ENCODE measurements around the gene PSMB5. TPM values are rescaled to one million over a fixed set of nuclear protein-coding genes. Genes with fewer than 3 reads are reported as not detected.

Gene PSMB5
- total and polyA plus RNA-seq, 2 of the 13 experiments (the other 11 are each of a cell fraction or from before 2014, with no cell fraction given): 705 to 871 TPM

GRCh38 chr14:22986508-22987054 is 48.1 kb downstream of the PSMB5 start (continued):
- TF ChIP-seq CEBPB (IDR thresholded peaks at IDR 0.05; ENCODE audit: borderline replicate concordance, low read depth, low read length) (no peak), BORCS8-MEF2B (CRISPR knock-in tag; IDR thresholded peaks at IDR 0.05) (no peak), ZSCAN25 (CRISPR knock-in tag; IDR thresholded peaks at IDR 0.05) (peak; percentile 52; the same call in 1 of the 2 replicates), RBM22 (optimal IDR thresholded peaks at IDR 0.05; ENCODE audit: low read length) (peak; percentile 54), NFATC3 (CRISPR knock-in tag; IDR thresholded peaks at IDR 0.05) (0 out of 2 replicates have a peak, but pooled peaks have one; percentile 17), ZNF850 (CRISPR knock-in tag; conservative IDR thresholded peaks at IDR 0.05) (no peak), ZNF12 (CRISPR knock-in tag; IDR thresholded peaks at IDR 0.05) (0 out of 2 replicates have a peak, but pooled peaks have one; percentile 4), ZBTB3 (CRISPR knock-in tag; IDR thresholded peaks at IDR 0.05; ENCODE audit: borderline replicate concordance, low read depth) (no peak), KDM5B (CRISPR knock-in tag; IDR thresholded peaks at IDR 0.05; ENCODE audit: borderline replicate concordance) (no peak), MEIS1 (CRISPR knock-in tag; IDR thresholded peaks at IDR 0.05; ENCODE audit: borderline replicate concordance) (no peak), ZNF615 (CRISPR knock-in tag; IDR thresholded peaks at IDR 0.05; ENCODE audit: borderline replicate concordance) (no peak), ZEB1 (IDR thresholded peaks at IDR 0.05; ENCODE audit: insufficient replicate concordance, low read depth) (no peak), BCL3 (CRISPR knock-in tag; IDR thresholded peaks at IDR 0.05) (0 out of 2 replicates have a peak, but pooled peaks have one; percentile 76), PAX8 (CRISPR knock-in tag; IDR thresholded peaks at IDR 0.05; ENCODE audit: borderline replicate concordance) (no peak), ZNF367 (CRISPR knock-in tag; IDR thresholded peaks at IDR 0.05; ENCODE audit: borderline replicate concordance) (no peak), NR3C1 (CRISPR knock-in tag; IDR thresholded peaks at IDR 0.05) (no peak), ZNF33B (CRISPR knock-in tag; IDR thresholded peaks at IDR 0.05) (no peak), RAD21 (CRISPR knock-in tag; IDR thresholded peaks at IDR 0.05) (peak; percentile 96), ETV5 (CRISPR knock-in tag; IDR thresholded peaks at IDR 0.05; ENCODE audit: borderline replicate concordance) (peak; percentile 13; the same call in 1 of the 2 replicates), CBX5 (CRISPR knock-in tag; IDR thresholded peaks at IDR 0.05; ENCODE audit: borderline replicate concordance) (peak; percentile 91; the same call in 1 of the 2 replicates), RFXAP (CRISPR knock-in tag; IDR thresholded peaks at IDR 0.05; ENCODE audit: borderline replicate concordance) (no peak), TRIM22 (IDR thresholded peaks at IDR 0.05) (no peak), ZNF251 (CRISPR knock-in tag; IDR thresholded peaks at IDR 0.05) (no peak), GPBP1L1 (CRISPR knock-in tag; IDR thresholded peaks at IDR 0.05) (no peak), RFX1 (IDR thresholded peaks at IDR 0.05) (no peak), CBX1 (IDR thresholded peaks at IDR 0.05; ENCODE audit: low read depth) (no peak), PHB2 (IDR thresholded peaks at IDR 0.05; ENCODE audit: partially characterized antibody) (no peak), ZNF713 (CRISPR knock-in tag; IDR thresholded peaks at IDR 0.05) (peak; percentile 76; the same call in 1 of the 2 replicates), RAD51 (IDR thresholded peaks at IDR 0.05; ENCODE audit: borderline replicate concordance) (no peak), ZNF749 (CRISPR knock-in tag; IDR thresholded peaks at IDR 0.05; ENCODE audit: borderline replicate concordance) (no peak)
